AG04450 (cell line): ENCODE measurements around the gene POU4F1. TPM values are rescaled to one million over a fixed set of nuclear protein-coding genes. Genes with fewer than 3 reads are reported as not detected.

Source experiments
- CTCF ChIA-PET: fragments of 300-600, 350-600 bp; formaldehyde crosslinking; extraction: SDS; loops from one replicate; lab custom pipeline; 2022; ENCODE audit warnings: antibody characterized with exemption, inconsistent platforms; lab: Charles Lee
- POLR2A ChIA-PET: fragments of 350-600 bp; formaldehyde crosslinking; extraction: SDS; loops from one replicate; lab custom pipeline; 2021; ENCODE audit warnings: antibody characterized with exemption, inconsistent platforms; lab: Yijun Ruan, JAX
- DNase-seq: peaks from one replicate; pipeline ENCODE4 v3.0.0-alpha.2; 2011; ENCODE audit warnings: low read depth, low spot score
- H3K27ac ChIP-seq: one replicate; pipeline ENCODE4 v1.5.1; 2012; ENCODE audit warnings: low read depth, low read length, control low read depth
- H3K27me3 ChIP-seq: one replicate; pipeline ENCODE4 v1.6.0; 2012; ENCODE audit warnings: low read length; ENCODE audit not compliant: control insufficient read depth, insufficient read depth
- H3K4me3 ChIP-seq: 2 replicates; pipeline ENCODE4 v1.5.1; 2011; ENCODE audit warnings: mild to moderate bottlenecking, low read depth, low read length, control low read depth
- H3K9me3 ChIP-seq: 2 replicates; pipeline ENCODE4 v1.5.1; 2012; ENCODE audit warnings: low read length; ENCODE audit not compliant: control insufficient read depth, insufficient read depth
- CTCF ChIP-seq: IDR thresholded peaks from 2 replicates; pipeline ENCODE4 v1.5.1; 2011; ENCODE audit warnings: low read depth, low read length, control low read depth, inconsistent platforms
- polyA plus RNA-seq: library from polyadenylated mRNA; depleted of rRNA; stranded (reverse); fragments of >200 nt; gene quantifications from 2 replicates; pipeline ENCODE4 v1.2.3, GENCODE V29; 2011

POU4F1 gene
- polyA plus RNA-seq, 1 experiment, result not detected

GRCh38 chr13:78598966-78599644, 4.2 kb downstream of the POU4F1 start:
- peaks cover 90% of the 10 kb centered on the region for H3K27me3 ChIP-seq
- POLR2A ChIA-PET, result no interaction called here
- CTCF ChIA-PET, result no interaction called here
- H3K4me3 ChIP-seq, result no peak overlapping the region
- no peak for TF ChIP-seq CTCF
- H3K27ac ChIP-seq, result no peak overlapping the region
- DNase-seq, result no peak
- peaks cover 6% of the 10 kb centered on the region for H3K9me3 ChIP-seq

GRCh38 chr13:78598116-78598781, 5.1 kb downstream of the POU4F1 start:
- H3K9me3 ChIP-seq, result peaks cover 6% of the 10 kb centered on the region
- no peak for TF ChIP-seq CTCF
- H3K4me3 ChIP-seq, result no peak overlapping the region
- no peak overlapping the region for H3K27ac ChIP-seq
- H3K27me3 ChIP-seq, result peaks cover 91% of the 10 kb centered on the region
- CTCF ChIA-PET, result no interaction called here
- POLR2A ChIA-PET, result interaction anchor here (0.7 kb wide), 1 partner anchor 13 kb away, joined by 3 read pairs; no protein-coding TSS in a partner anchor
- no peak for DNase-seq

GRCh38 chr13:78597602-78597932, 5.8 kb downstream of the POU4F1 start:
- ChIA-PET CTCF (no interaction called here), POLR2A (no interaction called here)
- no peak for DNase-seq
- Histone ChIP-seq H3K27me3 (peaks cover 94% of the 10 kb centered on the region), H3K9me3 (peaks cover 6% of the 10 kb centered on the region), H3K27ac (no peak overlapping the region), H3K4me3 (no peak overlapping the region)
- TF ChIP-seq CTCF, result no peak

- Histone ChIP-seq H3K27me3 (peaks cover 94% of the 10 kb centered on the region), H3K4me3 (no peak overlapping the region), H3K9me3 (peaks cover 6% of the 10 kb centered on the region), H3K27ac (no peak overlapping the region)
- no peak for DNase-seq
- CTCF ChIA-PET, result interaction anchor here (1.0 kb wide), 1 partner anchor 805 kb away, joined by 4 read pairs; no protein-coding TSS in a partner anchor
- POLR2A ChIA-PET, result no interaction called here
- no peak for TF ChIP-seq CTCF
Measured at GRCh38 chr13:78596736-78597601, 6.4 kb downstream of the POU4F1 start.
